Thyroid gland (tissue), 4 donors: ENCODE measurements around the gene CAPN14.

Source experiments
- CTCF ChIP-seq, 6 experiments: fragments of 200-600 bp in 3 of 6; fragments of 450-650 bp in 3 of 6; sonication (generic) in 3 of 6; IDR thresholded peaks; one replicate each; pipeline ENCODE4 v1.5.1; 2016 to 2019; ENCODE audit warnings: antibody characterized with exemption in 6 of 6, mild to moderate bottlenecking in 2 of 6, inconsistent platforms in 1 of 6, moderate library complexity in 1 of 6
- POLR2A ChIP-seq, 2 donors: fragments of 450-650 bp; IDR thresholded peaks; one replicate each; pipeline ENCODE4 v1.6.1; 2017; ENCODE audit warnings: antibody characterized with exemption in 2 of 2, mild to moderate bottlenecking in 2 of 2, moderate library complexity in 1 of 2

DNA sequence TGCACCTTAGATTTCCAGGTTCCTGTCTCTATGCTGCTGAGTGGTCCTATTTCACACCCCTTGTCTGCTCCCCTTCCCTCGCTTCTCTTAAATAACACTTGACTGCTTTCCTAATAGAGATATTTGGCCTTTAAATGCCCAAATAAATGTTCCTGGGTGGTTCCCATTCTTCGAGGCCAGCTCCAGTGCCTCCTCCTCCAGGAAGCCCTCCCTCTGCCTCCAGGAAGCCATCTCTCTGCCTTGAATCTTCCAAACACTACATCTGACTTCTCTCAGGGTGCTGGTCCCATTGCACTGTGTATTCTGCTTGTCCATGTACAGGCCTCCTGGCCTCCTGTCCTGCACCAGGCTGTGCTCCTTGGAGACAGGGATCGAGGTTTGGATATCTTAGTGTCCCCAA lies 30.8 kb upstream of the CAPN14 start:
- TF ChIP-seq CTCF (IDR thresholded peaks at IDR 0.05) (no peak), POLR2A (IDR thresholded peaks at IDR 0.05) (no peak)
